CD4-positive, alpha-beta T cell treated with Interleukin-6 at 100 ng/mL for 8 hours (primary cell): Measurements from ENCODE around the gene EMP1.

Source experiments
- DNase-seq: peaks from one replicate; pipeline ENCODE4 v3.0.0-alpha.2; 2020; ENCODE audit warnings: mixed read lengths, low spot score

Gene EMP1

DNA sequence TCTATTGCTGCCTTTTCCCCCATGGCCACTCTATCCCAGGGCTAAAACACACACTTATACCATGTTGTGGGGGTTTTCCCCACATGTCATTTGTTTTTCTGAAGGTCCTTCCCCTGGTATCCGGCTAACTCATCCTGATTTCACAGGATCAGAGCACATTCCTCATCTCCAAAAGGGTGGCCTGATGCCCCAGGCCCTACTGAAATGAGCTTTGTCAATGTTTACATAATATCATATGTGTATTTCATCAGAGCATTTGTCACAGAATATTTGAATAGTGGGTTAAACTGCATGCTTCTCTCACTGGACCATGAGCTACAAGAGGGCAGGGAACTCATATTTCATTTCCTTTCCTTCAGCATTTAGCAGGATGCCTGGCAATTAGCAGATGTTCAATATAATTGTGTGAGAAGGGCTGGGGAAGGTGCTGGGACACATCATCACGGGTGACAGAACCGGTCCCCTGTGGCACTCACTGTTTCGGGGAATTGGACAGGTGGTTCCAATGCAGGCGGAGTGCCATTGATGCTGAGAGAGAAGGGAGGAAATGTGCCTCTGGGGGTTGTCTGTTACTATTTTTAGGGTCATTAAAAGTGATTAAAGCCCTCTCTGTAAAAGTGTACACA lies 26.8 kb downstream of the EMP1 start:
- DNase-seq: no peak

- no peak for DNase-seq
Observed at GRCh38 chr12:13223941-13224340, 27.4 kb downstream of the EMP1 start.

DNA sequence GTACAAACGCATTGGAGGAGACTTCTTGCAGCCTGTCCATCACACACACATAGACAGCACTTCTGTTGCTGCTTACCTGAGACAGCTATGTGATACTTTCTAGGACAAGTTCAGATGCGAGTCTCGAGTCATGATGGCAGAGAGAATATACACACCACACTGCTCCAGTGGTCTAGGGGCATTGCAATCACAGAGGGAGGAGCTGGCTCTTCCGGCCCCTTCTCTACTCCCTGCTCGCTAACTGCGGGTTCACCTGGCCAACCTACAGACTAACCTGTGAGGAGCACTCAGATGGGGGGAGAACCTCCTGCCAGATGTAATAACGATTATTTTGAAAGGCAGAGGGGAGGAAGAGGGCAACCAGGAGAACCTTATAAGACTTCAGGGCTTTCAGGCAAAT lies 30.7 kb downstream of the EMP1 start:
- no peak for DNase-seq

- no peak for DNase-seq
Observed at GRCh38 chr12:13228579-13228978, 32.1 kb downstream of the EMP1 start.

GRCh38 chr12:13229504-13229903 lies 33.0 kb downstream of the EMP1 start:
- no peak for DNase-seq

GRCh38 chr12:13230500-13230899 lies 34.0 kb downstream of the EMP1 start:
- no peak for DNase-seq

GRCh38 chr12:13233830-13234641 lies 37.5 kb downstream of the EMP1 start:
- peak; percentile 9 for DNase-seq

DNA sequence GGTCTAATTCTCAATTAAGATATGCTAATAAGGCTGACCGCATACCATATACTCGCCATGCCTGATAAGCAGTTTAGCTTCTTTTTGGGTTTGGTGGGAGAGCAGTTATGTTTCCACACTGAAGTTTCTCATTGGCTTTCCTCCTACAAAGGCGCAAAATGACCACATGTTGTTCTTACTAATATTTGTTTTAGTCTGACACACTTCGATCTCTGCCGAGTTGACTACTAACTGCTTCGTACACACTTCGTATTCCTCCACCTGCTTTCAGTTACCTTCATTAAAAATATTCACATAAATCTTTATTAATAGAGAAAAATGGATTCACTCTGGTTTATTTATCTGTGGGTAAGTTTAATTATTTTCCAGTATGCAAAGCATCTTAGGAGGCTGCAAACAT lies 41.7 kb downstream of the EMP1 start:
- no peak for DNase-seq

DNA sequence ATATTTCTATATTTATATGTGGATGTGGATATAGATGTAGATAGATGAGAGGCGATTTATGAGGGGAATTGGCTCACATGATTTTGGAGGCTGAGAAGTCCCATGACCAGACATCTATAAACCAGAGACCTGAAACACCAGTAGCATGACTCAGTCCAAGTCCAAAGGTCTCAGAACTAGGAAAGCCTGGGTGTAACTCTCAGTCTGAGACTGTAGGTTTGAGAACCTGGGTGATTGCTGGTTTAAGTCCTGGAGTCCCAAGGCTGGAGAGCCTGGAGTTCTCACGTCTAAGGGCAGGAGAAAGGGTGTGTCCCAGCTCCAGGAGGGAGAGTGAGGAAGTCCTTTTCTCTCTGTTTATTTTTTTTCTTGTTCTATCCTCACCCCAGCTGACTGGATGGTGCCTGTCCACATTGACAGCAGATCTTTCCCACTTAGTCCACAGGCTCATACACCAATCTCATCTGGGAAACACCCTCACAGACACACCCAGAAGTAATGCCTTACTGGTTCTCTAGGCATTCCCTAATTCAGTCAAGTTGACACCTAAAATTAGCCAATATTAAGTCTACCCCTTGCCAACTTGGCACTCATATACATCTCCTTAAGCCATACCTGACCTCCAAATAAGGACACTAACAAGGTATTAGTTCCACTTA lies 45.4 kb downstream of the EMP1 start:
- DNase-seq: no peak

GRCh38 chr12:13242936-13243335 lies 46.4 kb downstream of the EMP1 start:
- DNase-seq: no peak

GRCh38 chr12:13243516-13244070 lies 47.1 kb downstream of the EMP1 start:
- no peak for DNase-seq

- DNase-seq: no peak
Observed at GRCh38 chr12:13247596-13247995, 51.1 kb downstream of the EMP1 start.

DNA sequence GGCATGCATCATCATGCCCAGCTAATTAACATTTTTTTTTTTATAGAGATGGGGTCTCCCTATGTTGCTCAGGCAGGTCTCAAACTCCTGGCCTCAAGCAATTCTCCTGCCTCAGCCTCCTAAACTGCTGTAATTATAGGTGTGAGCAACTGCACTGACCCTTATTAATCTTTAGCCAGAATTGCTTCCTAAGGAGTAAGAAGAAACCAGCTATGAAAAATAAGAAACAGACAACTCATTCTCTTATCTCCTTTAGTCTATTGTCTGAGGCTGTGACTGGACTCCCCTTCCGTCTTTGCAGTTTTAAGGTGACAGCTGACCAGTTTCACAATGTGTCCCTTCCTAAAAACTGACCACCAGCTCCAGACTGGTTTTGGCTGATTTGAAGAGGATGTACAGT lies 52.4 kb downstream of the EMP1 start:
- no peak for DNase-seq

DNA sequence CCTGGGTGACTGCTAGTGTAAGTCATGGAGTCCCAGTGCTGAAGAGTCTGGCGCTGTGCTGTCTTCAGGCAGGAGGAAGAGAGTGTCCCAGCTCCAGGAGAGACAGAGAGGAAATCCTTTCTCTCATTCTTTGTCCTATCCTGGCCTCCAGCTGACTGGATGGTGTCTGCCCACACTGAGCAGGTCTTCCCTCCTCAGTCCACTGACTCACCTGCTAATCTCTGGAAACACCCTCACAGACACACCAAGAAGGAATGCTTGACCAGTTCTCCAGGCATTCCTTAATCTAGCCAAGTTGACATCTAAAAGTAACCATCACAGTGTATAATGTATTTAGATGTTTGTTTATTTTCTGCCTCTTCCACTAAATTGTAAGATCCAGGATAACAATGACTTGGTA lies 53.9 kb downstream of the EMP1 start:
- no peak for DNase-seq

DNA sequence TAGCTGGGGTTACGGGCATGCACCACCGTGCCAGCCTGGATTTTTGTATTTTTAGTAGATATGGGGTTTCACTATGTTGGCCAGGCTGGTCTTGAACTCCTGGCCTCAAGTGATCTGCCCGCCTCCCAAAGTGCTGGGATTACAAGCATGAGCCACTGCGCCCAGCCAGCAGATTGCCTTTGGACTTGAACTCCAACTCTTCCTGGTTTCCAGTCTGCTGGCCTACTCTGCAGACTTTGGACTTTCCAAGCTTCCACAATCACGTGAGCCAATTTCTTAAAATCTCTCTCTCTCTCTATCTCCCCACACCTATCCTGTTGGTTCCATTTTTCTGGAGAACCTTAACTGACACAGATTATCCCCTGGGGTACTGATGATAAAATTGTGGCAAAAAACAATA lies 55.0 kb downstream of the EMP1 start:
- DNase-seq: no peak

GRCh38 chr12:13252024-13252423 lies 55.5 kb downstream of the EMP1 start:
- DNase-seq: no peak

GRCh38 chr12:13252616-13253015 lies 56.1 kb downstream of the EMP1 start:
- no peak for DNase-seq

DNA sequence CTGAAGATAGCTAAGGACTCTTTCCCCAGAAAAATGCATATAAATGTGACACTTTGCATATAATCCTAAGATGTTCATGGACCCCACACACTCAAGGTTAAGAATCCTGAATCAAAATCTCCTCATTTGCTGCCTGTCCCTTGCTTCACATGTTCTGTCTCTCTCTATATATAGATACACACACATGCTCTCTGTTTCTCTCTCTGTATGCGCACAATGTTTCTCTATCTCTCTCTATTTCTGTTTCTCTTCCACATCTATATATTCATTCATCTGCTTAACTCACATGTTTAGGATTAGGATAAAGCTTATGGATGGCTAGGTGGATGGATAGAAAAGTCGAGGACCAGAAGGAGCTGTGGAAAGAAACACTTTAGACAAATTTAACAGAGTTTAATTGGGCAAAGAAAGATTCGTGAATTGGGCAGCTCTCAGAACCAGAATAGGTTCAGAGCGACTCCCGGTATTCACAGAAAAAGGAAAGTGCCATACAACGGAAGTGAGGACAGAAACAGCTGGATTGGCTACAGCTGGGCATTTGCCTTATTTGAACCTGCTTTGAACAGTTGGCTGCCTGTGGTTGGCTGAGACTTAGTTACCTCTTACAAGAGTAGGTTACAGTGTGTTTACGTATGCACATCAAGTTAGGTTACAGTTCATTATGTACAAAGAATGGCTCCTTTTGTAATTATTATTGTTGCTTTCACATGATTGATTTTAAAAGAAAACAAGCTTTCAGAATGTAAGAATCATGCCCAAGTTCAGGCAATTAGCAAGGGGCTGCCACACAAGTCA lies 57.6 kb downstream of the EMP1 start:
- no peak for DNase-seq

DNA sequence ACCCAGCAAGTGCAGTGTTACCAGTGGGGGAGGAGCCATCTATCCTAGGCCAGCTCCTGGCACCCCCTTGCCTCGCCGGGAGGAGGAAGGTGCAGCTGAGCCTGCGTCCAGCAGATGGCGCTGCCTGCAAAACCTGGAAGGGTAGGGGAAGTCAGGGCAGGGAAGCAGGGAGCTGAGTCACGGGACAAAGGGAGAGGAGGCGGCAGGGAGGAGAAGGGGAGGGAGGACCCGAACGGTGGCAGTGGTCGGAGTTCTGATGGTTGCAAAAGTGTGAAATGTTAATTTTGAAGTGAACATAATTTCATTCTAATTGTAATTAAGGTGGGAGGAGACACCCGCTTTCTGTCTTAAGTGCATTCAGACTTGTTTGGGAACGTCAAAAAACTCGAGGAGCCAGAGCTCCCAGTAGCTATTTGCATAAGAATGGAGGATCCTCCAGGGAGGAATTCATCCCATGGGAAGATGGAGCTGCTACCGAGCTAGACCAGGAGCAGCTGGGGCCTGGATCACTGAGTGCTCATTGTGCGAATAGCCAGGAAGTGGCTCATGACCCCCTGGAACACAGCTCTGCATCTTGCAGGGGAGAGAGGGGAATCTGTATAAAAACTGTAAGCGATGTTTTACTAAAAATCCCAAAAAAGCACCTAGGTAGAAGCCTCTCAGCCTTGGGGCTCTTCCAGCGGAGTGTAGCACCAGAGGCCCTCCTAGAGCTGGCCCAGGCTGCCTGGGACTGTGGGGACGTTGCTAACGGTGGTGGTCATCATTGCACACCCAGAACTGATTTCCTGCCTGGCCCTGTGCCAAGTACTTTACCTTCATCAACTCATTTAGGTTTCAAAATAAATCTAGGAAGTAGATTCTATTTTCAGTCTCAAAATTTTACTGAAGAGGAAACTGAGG lies 59.5 kb downstream of the EMP1 start:
- peak; percentile 66 for DNase-seq

DNA sequence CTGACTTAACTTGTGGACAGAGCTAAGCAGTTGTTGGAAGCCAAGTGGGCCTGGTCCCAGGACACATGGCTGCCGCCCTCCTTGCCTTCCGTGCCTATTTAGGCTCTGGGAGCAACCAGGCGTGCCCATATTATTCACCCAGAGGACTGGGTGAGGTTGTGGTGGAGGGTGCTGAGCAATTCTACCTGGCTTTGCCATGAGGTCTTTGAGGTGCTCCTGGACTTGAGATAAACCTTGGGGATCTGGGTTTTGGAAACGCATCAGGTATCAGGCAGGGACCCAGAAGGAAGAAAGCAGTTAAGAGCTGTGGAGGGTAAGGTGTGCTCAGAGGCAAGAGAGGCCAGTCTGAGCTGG lies 60.1 kb downstream of the EMP1 start:
- no peak for DNase-seq

DNA sequence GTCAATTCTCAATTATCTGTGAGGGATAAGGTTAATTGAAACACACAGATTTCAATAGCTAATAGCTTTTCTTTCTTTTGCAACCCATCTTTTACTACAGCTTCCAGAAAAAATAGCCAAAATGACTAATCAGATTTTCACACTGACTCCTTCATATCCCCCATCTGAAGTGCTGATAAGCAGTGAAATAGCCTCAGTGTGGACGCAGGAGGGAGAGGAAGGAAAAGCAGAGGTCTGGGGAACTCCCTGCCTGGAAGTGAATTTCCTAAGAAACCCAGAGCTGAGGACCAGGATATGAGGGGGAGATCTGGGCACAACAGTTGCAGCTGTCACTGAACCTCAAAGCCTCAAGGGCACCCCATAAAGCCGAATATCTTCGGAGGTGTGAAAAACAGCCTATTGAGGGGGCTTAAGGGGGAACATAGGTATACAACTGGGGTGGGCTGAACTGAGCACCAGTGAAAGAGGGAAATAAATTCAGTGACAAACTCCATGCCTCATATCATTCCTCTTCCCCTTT lies 60.9 kb downstream of the EMP1 start:
- no peak for DNase-seq
